HepG2 (cell line): ENCODE measurements around the gene ZNRF3. TPM values are rescaled to one million over a fixed set of nuclear protein-coding genes. Genes with fewer than 3 reads are reported as not detected.

Experiments used
- ARID5B ChIP-seq: IDR thresholded peaks from 2 replicates; pipeline ENCODE4 v1.4.0; 2020; ENCODE audit warnings: mild to moderate bottlenecking, missing genetic modification reagents
- ELF4 ChIP-seq: sonication (generic); formaldehyde crosslinking; IDR thresholded peaks from 2 replicates; pipeline ENCODE4 v1.5.0; 2020; ENCODE audit warnings: missing genetic modification reagents, mild to moderate bottlenecking, moderate library complexity, borderline replicate concordance
- HMGA1 ChIP-seq: sonication (generic); formaldehyde crosslinking; conservative IDR thresholded peaks from 2 replicates; pipeline ENCODE4 v1.4.0; 2020; ENCODE audit warnings: missing genetic modification reagents
- HNF1A ChIP-seq, 2 experiments: sonication (generic) in 1 of 2; formaldehyde crosslinking in 1 of 2; IDR thresholded peaks; 2 replicates each; pipeline versions ENCODE4 v1.4.0 to v1.6.1; 2016 to 2020; ENCODE audit warnings: borderline replicate concordance in 1 of 2, low read depth in 1 of 2, mild to moderate bottlenecking in 1 of 2, missing genetic modification reagents in 1 of 2
- TSC22D2 ChIP-seq: sonication (generic); formaldehyde crosslinking; IDR thresholded peaks from 2 replicates; pipeline ENCODE4 v1.5.1; 2020; ENCODE audit warnings: missing genetic modification reagents, mild to moderate bottlenecking, borderline replicate concordance
- ZFX ChIP-seq: sonication (generic); formaldehyde crosslinking; IDR thresholded peaks from 2 replicates; pipeline ENCODE4 v1.4.0; 2020; ENCODE audit warnings: mild to moderate bottlenecking, low read depth, missing genetic modification reagents, moderate library complexity
- ZNF343 ChIP-seq: sonication (generic); formaldehyde crosslinking; IDR thresholded peaks from 2 replicates; pipeline ENCODE4 v1.4.0; 2020; ENCODE audit warnings: mild to moderate bottlenecking, missing genetic modification reagents
- polyA plus RNA-seq, 8 experiments: library from polyadenylated mRNA; depleted of rRNA in 3 of 8; stranded (reverse) in 7 of 8; unstranded in 1 of 8; fragments of >200 nt; fragmentation: Illumina TruSeq in 4 of 8; extraction: Trizol in 4 of 8; gene quantifications; 2 replicates each; pipeline versions ENCODE4 v1.2.1 to v1.2.3, GENCODE V29; 2011 to 2016; ENCODE audit warnings: low read depth in 4 of 8, missing spikeins in 1 of 8, mixed read lengths in 1 of 8; ENCODE audit not compliant: insufficient read depth in 1 of 8
- total RNA-seq, 5 experiments: library from RNA; depleted of rRNA; stranded (reverse); fragments of >200 nt; fragmentation: Illumina TruSeq; extraction: Trizol; gene quantifications; 2 replicates each; pipeline ENCODE4 v1.2.3, GENCODE V29; 2016; ENCODE audit warnings: low read depth in 1 of 5
- TF ChIP-seq, protein P1 (sequence below), 2 experiments: fragments of 450-650 bp in 1 of 2; sonication (generic) in 1 of 2; formaldehyde crosslinking in 1 of 2; IDR thresholded peaks; 2 replicates each; pipeline versions ENCODE4 v1.6.1 to v1.8.0; 2016 to 2022; ENCODE audit warnings: antibody characterized with exemption in 1 of 2, mild to moderate bottlenecking in 1 of 2, missing genetic modification reagents in 1 of 2

Gene ZNRF3
- total and polyA plus RNA-seq, 2 of the 13 experiments (the other 11 are each of a cell fraction or from before 2014, with no cell fraction given) = 20.3 to 36.7 TPM

GRCh38 chr22:28892175-28892731, 8.9 kb downstream of the ZNRF3 start (continued):
- TF ChIP-seq, protein P1, sequence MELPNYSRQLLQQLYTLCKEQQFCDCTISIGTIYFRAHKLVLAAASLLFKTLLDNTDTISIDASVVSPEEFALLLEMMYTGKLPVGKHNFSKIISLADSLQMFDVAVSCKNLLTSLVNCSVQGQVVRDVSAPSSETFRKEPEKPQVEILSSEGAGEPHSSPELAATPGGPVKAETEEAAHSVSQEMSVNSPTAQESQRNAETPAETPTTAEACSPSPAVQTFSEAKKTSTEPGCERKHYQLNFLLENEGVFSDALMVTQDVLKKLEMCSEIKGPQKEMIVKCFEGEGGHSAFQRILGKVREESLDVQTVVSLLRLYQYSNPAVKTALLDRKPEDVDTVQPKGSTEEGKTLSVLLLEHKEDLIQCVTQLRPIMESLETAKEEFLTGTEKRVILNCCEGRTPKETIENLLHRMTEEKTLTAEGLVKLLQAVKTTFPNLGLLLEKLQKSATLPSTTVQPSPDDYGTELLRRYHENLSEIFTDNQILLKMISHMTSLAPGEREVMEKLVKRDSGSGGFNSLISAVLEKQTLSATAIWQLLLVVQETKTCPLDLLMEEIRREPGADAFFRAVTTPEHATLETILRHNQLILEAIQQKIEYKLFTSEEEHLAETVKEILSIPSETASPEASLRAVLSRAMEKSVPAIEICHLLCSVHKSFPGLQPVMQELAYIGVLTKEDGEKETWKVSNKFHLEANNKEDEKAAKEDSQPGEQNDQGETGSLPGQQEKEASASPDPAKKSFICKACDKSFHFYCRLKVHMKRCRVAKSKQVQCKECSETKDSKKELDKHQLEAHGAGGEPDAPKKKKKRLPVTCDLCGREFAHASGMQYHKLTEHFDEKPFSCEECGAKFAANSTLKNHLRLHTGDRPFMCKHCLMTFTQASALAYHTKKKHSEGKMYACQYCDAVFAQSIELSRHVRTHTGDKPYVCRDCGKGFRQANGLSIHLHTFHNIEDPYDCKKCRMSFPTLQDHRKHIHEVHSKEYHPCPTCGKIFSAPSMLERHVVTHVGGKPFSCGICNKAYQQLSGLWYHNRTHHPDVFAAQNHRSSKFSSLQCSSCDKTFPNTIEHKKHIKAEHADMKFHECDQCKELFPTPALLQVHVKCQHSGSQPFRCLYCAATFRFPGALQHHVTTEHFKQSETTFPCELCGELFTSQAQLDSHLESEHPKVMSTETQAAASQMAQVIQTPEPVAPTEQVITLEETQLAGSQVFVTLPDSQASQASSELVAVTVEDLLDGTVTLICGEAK (IDR thresholded peaks at IDR 0.05) = no peak
- TF ChIP-seq, protein P1 (CRISPR knock-in tag; IDR thresholded peaks at IDR 0.05) = no peak
- TF ChIP-seq ELF4 = no peak
- peak; percentile 24; the same call in 1 of the 2 replicates for TF ChIP-seq ARID5B (CRISPR knock-in tag)
- no peak for TF ChIP-seq ZNF343 (CRISPR knock-in tag)
- peak; percentile 33; the same call in 1 of the 2 replicates for TF ChIP-seq ZFX (CRISPR knock-in tag)
- no peak for TF ChIP-seq HNF1A (IDR thresholded peaks at IDR 0.05; ENCODE audit: low read depth)
- TF ChIP-seq HNF1A (CRISPR knock-in tag; IDR thresholded peaks at IDR 0.05; ENCODE audit: borderline replicate concordance) = 0 out of 2 replicates have a peak, but pooled peaks have one; percentile 35
- no peak for TF ChIP-seq TSC22D2
- no peak for TF ChIP-seq HMGA1 (CRISPR knock-in tag)
